ENCODE data around the gene MYO7A. TPM values are rescaled to one million over a fixed set of nuclear protein-coding genes. Genes with fewer than 3 reads are reported as not detected.
A peak's percentile ranks its signal among the peaks of the same experiment; 100 is the strongest.

MYO7A gene
- total and polyA plus RNA-seq, 2 of the 8 experiments (the other 6 are each of a cell fraction or from before 2014, with no cell fraction given), result 1.5 to 1.9 TPM

GRCh38 chr11:77170107-77170506 lies 42.1 kb downstream of the MYO7A start (continued):
- TF ChIP-seq SP2 (IDR thresholded peaks at IDR 0.05; ENCODE audit: low read length) (no peak), SRF (IDR thresholded peaks at IDR 0.05; ENCODE audit: low read depth, low read length) (no peak), MAX (IDR thresholded peaks at IDR 0.05) (0 out of 2 replicates have a peak, but pooled peaks have one; percentile 14), SIRT6 (IDR thresholded peaks at IDR 0.05; ENCODE audit: low read length) (no peak), CBX5 (IDR thresholded peaks at IDR 0.05; ENCODE audit: low read depth, low read length) (no peak), RBBP5 (IDR thresholded peaks at IDR 0.05; ENCODE audit: borderline replicate concordance, low read depth, low read length) (no peak; the same call in 1 of the 2 replicates), JUND (IDR thresholded peaks at IDR 0.05; ENCODE audit: low read length) (no peak), GABPA (IDR thresholded peaks at IDR 0.05; ENCODE audit: borderline replicate concordance, insufficient read depth, low read length) (no peak), MAFK (IDR thresholded peaks at IDR 0.05; ENCODE audit: low read depth, low read length) (no peak), TEAD4 (IDR thresholded peaks at IDR 0.05; ENCODE audit: low read depth, low read length) (peak; percentile 94), USF2 (IDR thresholded peaks at IDR 0.05; ENCODE audit: low read length) (no peak), CEBPB (IDR thresholded peaks at IDR 0.05; ENCODE audit: low read depth, low read length) (no peak), TAF1 (IDR thresholded peaks at IDR 0.05; ENCODE audit: low read depth, low read length) (0 out of 2 replicates have a peak, but pooled peaks have one; percentile 28), JUN (IDR thresholded peaks at IDR 0.05; ENCODE audit: low read depth, low read length) (no peak)
